HepG2 (cell line): ENCODE results near the gene SLC25A11. TPM values are rescaled to one million over a fixed set of nuclear protein-coding genes. Genes with fewer than 3 reads are reported as not detected.

Experiments used
- BCL3 ChIP-seq: sonication (generic); formaldehyde crosslinking; IDR thresholded peaks from 2 replicates; pipeline ENCODE4 v1.5.1; 2020; ENCODE audit warnings: mild to moderate bottlenecking, missing genetic modification reagents, moderate library complexity
- CCDC6 ChIP-seq: sonication (generic); formaldehyde crosslinking; IDR thresholded peaks from 2 replicates; pipeline ENCODE4 v1.8.1; 2022; ENCODE audit warnings: mild to moderate bottlenecking, missing genetic modification reagents, moderate library complexity
- CERS6 ChIP-seq: sonication (generic); formaldehyde crosslinking; IDR thresholded peaks from 2 replicates; pipeline ENCODE4 v1.5.0; 2020; ENCODE audit warnings: missing genetic modification reagents
- HIC2 ChIP-seq: sonication (generic); formaldehyde crosslinking; IDR thresholded peaks from 2 replicates; pipeline ENCODE4 v1.9.0; 2022; ENCODE audit warnings: low read depth, missing genetic modification reagents
- KLF13 ChIP-seq: sonication (generic); formaldehyde crosslinking; IDR thresholded peaks from 2 replicates; pipeline ENCODE4 v1.4.0; 2020; ENCODE audit warnings: mild to moderate bottlenecking, missing genetic modification reagents
- KLF15 ChIP-seq: sonication (generic); formaldehyde crosslinking; IDR thresholded peaks from 2 replicates; pipeline ENCODE4 v1.8.1; 2023; ENCODE audit warnings: borderline replicate concordance, mild to moderate bottlenecking, inconsistent platforms, missing genetic modification reagents, mixed read lengths
- MBNL3 ChIP-seq: fragments of 250-450 bp; sonication (Bioruptor Pico); conservative IDR thresholded peaks from 2 replicates; pipeline ENCODE4 v1.8.0; 2022; ENCODE audit warnings: mild to moderate bottlenecking, inconsistent platforms
- RBM22 ChIP-seq: fragments of 200-400 bp; formaldehyde crosslinking; optimal IDR thresholded peaks from 2 replicates; pipeline ENCODE3; 2017; ENCODE audit warnings: mild to moderate bottlenecking, low read length, moderate library complexity
- SIX4 ChIP-seq: sonication (generic); formaldehyde crosslinking; IDR thresholded peaks from 2 replicates; pipeline ENCODE4 v1.4.0; 2020; ENCODE audit warnings: missing genetic modification reagents
- SMARCC2 ChIP-seq: fragments of 450-650 bp; IDR thresholded peaks from 2 replicates; pipeline ENCODE4 v1.6.1; 2017; ENCODE audit warnings: antibody characterized with exemption, mild to moderate bottlenecking
- SUZ12 ChIP-seq: fragments of 150-350 bp; IDR thresholded peaks from 2 replicates; pipeline ENCODE4 v1.6.1; 2014; ENCODE audit warnings: low read depth, low read length
- ZBTB14 ChIP-seq: sonication (generic); formaldehyde crosslinking; IDR thresholded peaks from 2 replicates; pipeline ENCODE4 v1.4.0; 2020; ENCODE audit warnings: missing genetic modification reagents
- ZBTB3 ChIP-seq: sonication (generic); formaldehyde crosslinking; IDR thresholded peaks from 2 replicates; pipeline ENCODE4 v1.4.0; 2020; ENCODE audit warnings: low read depth, mild to moderate bottlenecking, moderate library complexity, missing genetic modification reagents, borderline replicate concordance
- ZBTB38 ChIP-seq: sonication (generic); formaldehyde crosslinking; IDR thresholded peaks from 2 replicates; pipeline ENCODE4 v1.5.1; 2020; ENCODE audit warnings: mild to moderate bottlenecking, missing genetic modification reagents
- ZBTB43 ChIP-seq: sonication (generic); formaldehyde crosslinking; conservative IDR thresholded peaks from 2 replicates; pipeline ENCODE4 v1.4.0; 2020; ENCODE audit warnings: missing genetic modification reagents
- ZNF275 ChIP-seq: sonication (generic); formaldehyde crosslinking; IDR thresholded peaks from 2 replicates; pipeline ENCODE4 v1.8.0; 2022; ENCODE audit warnings: missing genetic modification reagents, mild to moderate bottlenecking, inconsistent platforms, borderline replicate concordance
- ZNF3 ChIP-seq: IDR thresholded peaks from 2 replicates; pipeline ENCODE4 v1.7.0; 2017; ENCODE audit warnings: inconsistent platforms
- ZNF431 ChIP-seq: sonication (generic); formaldehyde crosslinking; IDR thresholded peaks from 2 replicates; pipeline ENCODE4 v1.9.0; 2022; ENCODE audit warnings: missing genetic modification reagents, low read depth, mild to moderate bottlenecking, borderline replicate concordance
- ZNF780A ChIP-seq: sonication (generic); formaldehyde crosslinking; IDR thresholded peaks from 2 replicates; pipeline ENCODE4 v1.8.0; 2022; ENCODE audit warnings: mild to moderate bottlenecking, missing genetic modification reagents, moderate library complexity
- ZNF788 ChIP-seq: sonication (generic); formaldehyde crosslinking; IDR thresholded peaks from 2 replicates; pipeline ENCODE4 v1.5.0; 2020; ENCODE audit warnings: mild to moderate bottlenecking, missing genetic modification reagents, borderline replicate concordance
- ZSCAN29 ChIP-seq: sonication (generic); formaldehyde crosslinking; conservative IDR thresholded peaks from 2 replicates; pipeline ENCODE4 v1.4.0; 2020; ENCODE audit warnings: mild to moderate bottlenecking, missing genetic modification reagents
- polyA plus RNA-seq, 8 experiments: library from polyadenylated mRNA; depleted of rRNA in 3 of 8; stranded (reverse) in 7 of 8; unstranded in 1 of 8; fragments of >200 nt; fragmentation: Illumina TruSeq in 4 of 8; extraction: Trizol in 4 of 8; gene quantifications; 2 replicates each; pipeline versions ENCODE4 v1.2.1 to v1.2.3, GENCODE V29; 2011 to 2016; ENCODE audit warnings: low read depth in 4 of 8, missing spikeins in 1 of 8, mixed read lengths in 1 of 8; ENCODE audit not compliant: insufficient read depth in 1 of 8
- total RNA-seq, 5 experiments: library from RNA; depleted of rRNA; stranded (reverse); fragments of >200 nt; fragmentation: Illumina TruSeq; extraction: Trizol; gene quantifications; 2 replicates each; pipeline ENCODE4 v1.2.3, GENCODE V29; 2016; ENCODE audit warnings: low read depth in 1 of 5

The SLC25A11 gene
- total and polyA plus RNA-seq, 2 of the 13 experiments (the other 11 are each of a cell fraction or from before 2014, with no cell fraction given): 35.4 to 47.2 TPM

- TF ChIP-seq CERS6: no peak
- TF ChIP-seq ZNF431: 0 out of 2 replicates have a peak, but pooled peaks have one; percentile 2
- TF ChIP-seq SMARCC2: no peak
- no peak for TF ChIP-seq HIC2 (CRISPR knock-in tag)
- no peak for TF ChIP-seq RBM22
- TF ChIP-seq ZNF788 (CRISPR knock-in tag): no peak
- TF ChIP-seq KLF13: no peak
- TF ChIP-seq SUZ12: no peak
- no peak for TF ChIP-seq SIX4 (CRISPR knock-in tag)
- no peak for TF ChIP-seq ZNF3 (CRISPR knock-in tag)
- TF ChIP-seq ZBTB38 (CRISPR knock-in tag): no peak
- no peak for TF ChIP-seq BCL3 (CRISPR knock-in tag)
- peak; percentile 27; the same call in 1 of the 2 replicates for TF ChIP-seq ZBTB14 (CRISPR knock-in tag)
- TF ChIP-seq KLF15 (CRISPR knock-in tag): no peak
- TF ChIP-seq ZNF780A: 0 out of 2 replicates have a peak, but pooled peaks have one; percentile 4
- TF ChIP-seq ZSCAN29 (CRISPR knock-in tag): 0 out of 2 replicates have a peak, but pooled peaks have one; percentile 8
- TF ChIP-seq ZBTB43 (CRISPR knock-in tag): no peak
- no peak for TF ChIP-seq ZBTB3 (CRISPR knock-in tag)
- TF ChIP-seq CCDC6 (CRISPR knock-in tag): 0 out of 2 replicates have a peak, but pooled peaks have one; percentile 7
- no peak for TF ChIP-seq MBNL3
- peak; percentile 18; the same call in 1 of the 2 replicates for TF ChIP-seq ZNF275 (CRISPR knock-in tag)
Measured at GRCh38 chr17:4968486-4969046, 28.7 kb upstream of the SLC25A11 start (continued).
